GM18519 (cell line): Measurements from ENCODE around the gene AEBP2.
A peak's percentile ranks its signal among the peaks of the same experiment; 100 is the strongest.
"Not testable (repeated sequence)": the region's sequence is repeated elsewhere in the genome, so short reads cannot be mapped to it uniquely, and the experiment has no call there.

Experiments
- ATAC-seq: cut with Tn5 transposase; IDR thresholded peaks from one replicate; pipeline ENCODE4 v1.9.1; 2021; ENCODE audit warnings: mild to moderate bottlenecking, moderate library complexity; ENCODE audit not compliant: unreplicated experiment, low FRiP score

The AEBP2 gene

DNA sequence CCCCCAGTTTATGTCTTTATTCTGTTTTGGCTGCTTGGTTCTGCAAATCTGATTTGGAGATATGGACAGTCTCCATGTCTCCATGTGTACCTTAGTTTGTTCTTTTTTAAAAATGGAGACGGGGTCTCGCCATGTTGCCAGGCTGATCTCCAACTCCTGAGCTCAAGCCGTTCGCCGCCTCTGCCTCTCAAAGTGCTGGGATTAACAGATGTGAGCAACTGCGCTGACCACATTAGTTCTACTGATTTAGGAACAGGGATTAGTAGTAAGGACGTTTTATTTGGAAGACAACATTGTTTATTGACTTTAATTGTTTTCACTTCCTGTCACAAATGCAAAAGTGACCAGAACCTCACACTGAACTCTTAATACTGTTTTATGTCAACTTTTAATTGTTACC, 14.7 kb downstream of the AEBP2 start:
- ATAC-seq: no peak

DNA sequence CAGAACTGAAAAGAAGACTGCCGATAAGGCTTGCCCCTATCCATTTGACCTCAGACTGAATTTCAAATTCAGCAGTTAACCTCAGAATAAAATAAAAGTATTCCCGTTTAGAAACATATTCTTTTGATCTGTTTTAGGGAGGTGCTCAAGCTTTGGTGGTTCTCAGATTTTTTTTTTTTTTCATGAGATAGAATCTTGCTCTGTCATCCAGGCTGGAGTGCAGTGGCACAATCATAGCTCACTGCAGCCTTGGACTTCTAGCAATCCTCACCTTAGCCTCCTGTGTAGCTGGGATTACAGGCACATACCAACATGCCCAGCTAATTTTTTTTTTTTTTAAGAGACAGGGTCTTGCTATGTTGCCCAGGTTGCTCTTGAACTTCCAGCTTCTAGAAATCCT, 15.5 kb downstream of the AEBP2 start:
- ATAC-seq: no peak

DNA sequence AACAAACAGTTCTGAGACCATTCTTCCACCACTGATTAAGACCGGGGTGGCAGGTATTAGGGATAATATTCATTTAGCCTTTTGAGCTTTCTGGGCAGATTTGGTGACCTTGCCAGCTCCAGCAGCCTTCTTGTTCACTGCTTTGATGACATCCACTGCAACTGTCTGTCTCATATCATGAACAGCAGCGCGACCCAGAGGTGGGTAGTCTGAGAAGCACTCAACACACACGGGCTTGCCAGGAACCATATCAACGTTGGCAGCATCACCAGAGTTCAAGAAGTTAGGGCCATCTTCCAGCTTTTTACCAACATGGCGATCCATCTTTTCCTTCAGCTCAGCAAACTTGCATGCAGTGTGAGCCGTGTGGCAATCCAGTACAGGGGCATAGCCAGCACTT, 16.9 kb downstream of the AEBP2 start:
- no peak for ATAC-seq

DNA sequence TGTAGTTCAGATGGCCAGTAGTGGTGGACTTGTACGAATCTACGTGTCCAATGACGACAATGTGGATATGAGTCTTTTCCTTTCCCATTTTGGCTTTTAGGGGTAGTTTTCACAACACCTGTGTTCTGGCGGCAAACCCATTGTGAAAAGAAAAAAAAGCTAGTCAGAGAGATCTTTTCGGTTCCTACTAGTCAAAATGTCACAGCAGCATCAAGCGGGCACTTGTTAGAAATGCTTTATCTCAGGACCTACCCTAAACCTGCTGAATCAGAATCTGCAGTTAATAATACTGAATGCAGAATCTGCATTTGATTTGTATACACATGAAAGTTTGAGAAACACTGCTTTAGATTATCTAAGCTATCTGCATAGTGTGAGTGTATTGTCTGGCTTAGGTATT, 18.3 kb downstream of the AEBP2 start:
- ATAC-seq: no peak

DNA sequence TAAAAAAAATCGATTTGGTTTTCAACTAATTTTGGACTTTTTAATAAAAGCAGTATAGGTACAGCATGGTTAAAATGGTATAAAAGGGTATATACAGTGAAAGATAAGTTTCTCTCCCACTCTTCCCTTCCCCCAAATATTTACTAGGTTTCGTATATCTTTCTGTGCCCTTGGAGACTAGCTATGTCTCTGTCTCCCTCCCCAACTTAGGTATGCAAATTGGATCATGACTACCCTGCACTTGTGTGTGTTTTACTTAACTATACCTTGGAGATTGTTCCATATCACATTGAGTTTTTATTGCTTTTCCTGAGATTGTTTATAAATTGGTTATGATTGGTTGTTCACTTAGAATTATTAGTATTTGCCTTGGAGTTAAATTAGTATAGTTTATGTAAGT, 19.4 kb downstream of the AEBP2 start:
- ATAC-seq: no peak

DNA sequence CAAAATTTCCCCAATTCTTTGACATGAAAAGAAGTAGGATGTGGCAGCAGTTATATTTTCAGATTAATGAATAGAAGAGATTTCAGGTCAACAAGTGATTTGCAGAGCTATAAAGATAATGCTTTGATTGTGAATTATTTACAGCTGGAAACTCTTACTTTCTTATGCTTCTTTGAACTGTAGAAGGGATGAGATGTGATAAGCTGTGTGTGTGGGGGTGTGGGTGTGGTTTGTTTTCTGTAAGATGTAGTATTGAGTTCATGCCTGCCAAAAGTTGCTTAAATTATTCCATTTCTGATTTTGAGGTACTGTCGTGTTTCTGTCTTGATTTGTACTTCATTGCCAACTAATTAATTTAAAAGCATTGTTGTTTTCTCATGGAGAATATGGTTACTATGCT, 22.7 kb downstream of the AEBP2 start:
- ATAC-seq: no peak

DNA sequence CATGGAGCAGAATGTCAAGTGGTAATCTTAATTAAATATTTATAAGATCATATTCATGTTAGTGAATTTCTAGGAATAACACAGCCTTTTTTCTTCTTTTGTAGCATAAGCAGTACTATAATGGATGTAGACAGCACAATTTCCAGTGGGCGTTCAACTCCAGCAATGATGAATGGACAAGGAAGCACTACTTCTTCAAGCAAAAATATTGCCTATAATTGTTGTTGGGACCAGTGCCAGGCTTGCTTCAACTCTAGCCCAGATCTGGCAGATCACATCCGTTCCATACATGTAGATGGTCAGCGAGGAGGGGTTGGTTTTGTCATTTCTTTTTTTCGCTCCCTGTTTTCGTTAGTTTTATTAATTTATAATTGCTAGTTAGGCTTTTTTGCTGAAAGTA, 23.1 kb downstream of the AEBP2 start:
- no peak for ATAC-seq

DNA sequence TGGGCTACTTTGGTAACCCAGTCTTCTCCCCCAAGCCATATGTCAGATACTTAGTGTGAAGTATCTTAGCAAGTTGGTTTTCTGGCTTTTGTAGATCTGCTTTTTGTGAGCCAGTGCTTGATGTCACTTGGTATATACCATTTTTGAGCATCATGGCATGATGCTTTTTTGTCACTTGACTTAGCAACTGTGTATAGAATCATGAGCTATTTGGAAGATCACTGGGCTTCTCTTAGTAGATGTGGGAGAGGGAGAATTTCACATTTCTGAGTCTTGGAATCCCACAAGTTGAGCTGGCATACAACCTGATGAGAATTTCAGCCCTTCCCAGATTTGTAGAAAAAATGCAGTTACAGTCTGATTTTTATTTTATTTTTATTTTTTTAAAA, 24.9 kb downstream of the AEBP2 start:
- no peak for ATAC-seq

DNA sequence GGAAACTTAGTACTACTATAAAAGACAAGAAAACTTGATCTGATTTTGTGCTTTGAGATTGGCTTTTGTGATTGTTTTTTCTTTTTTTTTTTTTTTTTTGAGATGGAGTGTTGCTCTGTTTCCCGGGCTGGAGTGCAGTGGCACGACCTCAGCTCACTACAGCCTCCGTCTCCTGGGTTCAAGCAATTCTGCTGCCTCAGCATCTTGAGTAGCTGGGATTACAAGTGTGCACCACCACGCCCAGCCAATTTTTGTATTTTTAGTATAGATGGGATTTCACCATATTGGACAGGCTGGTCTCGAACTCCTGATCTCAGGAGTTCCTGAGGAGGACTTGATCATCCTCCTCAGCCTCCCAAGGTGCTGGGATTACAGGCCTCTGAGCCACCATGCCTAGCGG, 26.4 kb downstream of the AEBP2 start:
- ATAC-seq: no peak

DNA sequence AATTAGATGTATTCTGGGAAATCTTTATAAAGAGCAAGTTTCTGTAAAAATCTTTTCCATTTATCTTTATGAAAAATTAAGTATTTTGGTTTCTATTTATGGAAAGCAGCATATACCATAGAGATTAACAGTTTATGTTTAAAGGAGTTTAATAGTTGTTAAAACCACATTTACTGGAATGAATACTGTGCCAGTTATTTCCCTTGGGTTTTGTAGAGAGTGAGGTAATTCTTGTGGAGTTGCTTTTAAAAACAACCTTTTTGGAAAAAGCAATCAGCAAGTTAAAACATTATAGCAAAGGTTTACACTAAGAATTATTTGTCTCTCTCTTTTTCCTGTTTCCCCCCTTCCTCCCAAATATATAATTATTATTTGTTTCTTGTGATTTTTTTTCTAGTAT, 34.9 kb downstream of the AEBP2 start:
- ATAC-seq: no peak

DNA sequence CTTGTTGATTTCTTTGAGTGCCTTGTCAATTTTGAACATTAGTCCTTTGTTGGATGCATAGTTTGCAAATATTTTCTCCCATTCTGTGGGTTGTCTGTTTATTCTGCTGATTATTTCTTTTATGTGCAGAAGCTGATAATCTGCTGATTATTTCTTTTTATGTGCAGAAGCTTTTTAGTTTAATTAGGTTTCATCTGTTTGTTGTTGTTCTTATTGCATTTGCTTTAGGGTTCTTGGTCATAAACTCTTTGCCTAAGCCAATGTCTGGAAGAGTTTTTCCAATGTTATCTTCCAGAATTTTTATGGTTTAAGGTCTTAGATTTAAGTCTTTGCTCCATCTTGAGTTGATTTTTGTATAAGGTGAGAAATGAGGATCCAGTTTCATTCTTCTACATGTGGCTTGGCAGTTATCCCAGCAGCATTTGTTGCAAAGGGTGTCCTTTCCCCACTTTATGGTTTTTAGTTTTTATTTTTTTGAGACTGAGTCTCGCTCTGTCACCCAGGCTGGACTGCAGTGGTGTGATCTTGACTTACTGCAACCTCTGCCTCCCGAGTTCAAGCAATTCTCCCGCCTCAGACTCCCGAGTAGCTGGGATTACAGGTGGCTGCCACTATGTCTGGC, 36.7 kb downstream of the AEBP2 start:
- not testable (repeated sequence) for ATAC-seq

DNA sequence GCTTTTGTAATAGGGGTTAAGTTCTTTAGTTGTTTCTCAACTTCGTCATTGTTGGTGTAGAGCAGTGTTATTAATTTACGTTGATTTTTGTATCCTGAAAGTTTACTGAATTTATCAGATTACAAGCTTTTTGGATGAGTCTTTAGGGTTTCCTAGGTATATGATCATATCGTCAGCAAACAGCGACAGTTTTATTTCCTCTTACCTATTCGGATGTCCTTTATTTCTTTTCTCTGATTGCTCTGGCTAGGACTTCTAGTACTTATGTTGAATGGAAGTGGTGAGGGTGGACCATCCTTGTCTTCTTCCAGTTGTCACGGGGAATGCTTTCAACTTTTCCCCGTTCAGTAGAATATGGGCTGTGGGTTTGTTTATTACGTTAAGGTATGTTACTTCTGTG, 37.8 kb downstream of the AEBP2 start:
- no peak for ATAC-seq

DNA sequence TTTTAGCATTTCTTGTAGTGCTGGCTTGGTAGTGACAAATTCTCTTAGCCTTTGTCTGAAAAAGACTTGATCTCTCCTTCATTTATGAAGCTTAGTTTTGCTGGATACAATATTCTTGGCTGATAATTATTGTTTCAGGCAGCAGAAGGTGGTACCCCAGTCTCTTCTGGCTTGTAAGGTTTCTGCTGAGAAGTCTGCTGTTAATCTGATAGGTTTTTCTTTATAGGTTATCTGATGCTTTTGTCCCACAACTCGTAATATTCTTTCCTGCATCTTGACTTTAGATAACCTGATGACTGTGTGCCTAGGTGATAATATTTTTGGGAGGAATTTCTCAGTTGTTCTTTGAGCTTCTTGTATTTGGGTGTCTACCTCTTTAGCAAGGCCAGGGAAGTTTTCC, 41.2 kb downstream of the AEBP2 start:
- no peak for ATAC-seq

DNA sequence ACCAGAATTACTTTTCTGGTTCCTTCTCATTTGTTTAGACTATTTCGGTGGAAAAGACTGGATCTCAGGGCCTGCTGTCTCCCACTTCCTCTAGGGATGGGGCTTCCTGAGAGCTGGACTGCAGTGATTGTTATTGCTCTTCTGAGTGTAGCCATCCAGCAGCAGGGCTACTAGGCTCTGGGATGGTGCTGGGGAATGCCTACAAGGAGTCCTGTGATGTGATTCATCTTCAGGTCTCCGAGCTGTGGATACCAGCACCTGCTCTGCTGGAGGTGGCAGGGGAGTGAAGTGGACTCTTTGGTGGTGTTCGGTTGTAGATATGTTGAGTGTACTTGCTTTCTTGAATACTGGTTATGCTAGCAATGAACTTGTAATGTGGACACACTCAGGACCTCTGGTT, 42.7 kb downstream of the AEBP2 start:
- no peak for ATAC-seq

DNA sequence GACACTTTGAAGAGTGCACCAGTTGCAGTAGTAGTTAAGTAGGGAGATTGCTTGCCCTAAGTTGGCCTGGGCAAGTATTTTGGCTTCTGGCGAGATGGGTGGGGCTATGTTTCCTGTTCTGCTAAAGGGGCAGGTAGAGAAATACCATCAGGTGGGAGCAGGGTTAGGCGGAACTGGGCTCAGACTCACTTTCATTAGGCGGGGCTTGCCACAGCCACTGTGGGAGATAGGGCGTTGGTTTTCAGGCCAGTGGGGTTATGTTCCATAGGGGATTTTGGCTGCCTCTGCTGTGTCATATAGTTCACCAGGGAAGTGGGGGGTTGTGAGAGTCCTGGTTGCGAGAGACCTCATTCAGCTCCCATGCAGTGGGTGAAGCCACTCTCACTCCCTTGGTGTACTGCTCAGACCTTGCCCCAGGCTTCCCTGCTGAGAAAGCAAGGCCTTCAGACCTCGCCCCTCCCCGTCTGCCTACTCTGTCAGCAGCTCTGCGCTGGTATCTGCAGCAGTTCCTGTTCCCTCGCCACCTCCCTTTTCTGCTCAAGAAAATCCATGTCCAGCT, 43.3 kb downstream of the AEBP2 start:
- peak; percentile 82 for ATAC-seq

DNA sequence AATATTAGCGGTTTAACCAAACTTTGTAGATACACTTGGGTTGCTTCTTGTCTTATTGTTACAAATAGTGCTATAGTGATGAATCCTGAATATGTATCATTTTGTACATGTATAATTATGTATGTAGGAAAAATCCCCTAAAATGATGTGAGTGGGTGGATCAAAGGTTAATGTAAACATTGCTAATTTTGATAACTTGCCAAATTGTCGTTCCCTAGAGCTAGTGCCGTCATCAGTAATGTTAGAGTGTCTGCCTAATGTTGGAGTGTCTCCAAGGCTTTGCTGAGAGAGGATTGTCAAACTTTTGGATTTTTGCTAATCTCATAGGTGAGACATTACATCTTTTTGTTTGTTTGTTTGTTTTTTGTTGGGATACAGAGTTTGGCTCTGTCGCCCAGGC, 44.4 kb downstream of the AEBP2 start:
- no peak for ATAC-seq

DNA sequence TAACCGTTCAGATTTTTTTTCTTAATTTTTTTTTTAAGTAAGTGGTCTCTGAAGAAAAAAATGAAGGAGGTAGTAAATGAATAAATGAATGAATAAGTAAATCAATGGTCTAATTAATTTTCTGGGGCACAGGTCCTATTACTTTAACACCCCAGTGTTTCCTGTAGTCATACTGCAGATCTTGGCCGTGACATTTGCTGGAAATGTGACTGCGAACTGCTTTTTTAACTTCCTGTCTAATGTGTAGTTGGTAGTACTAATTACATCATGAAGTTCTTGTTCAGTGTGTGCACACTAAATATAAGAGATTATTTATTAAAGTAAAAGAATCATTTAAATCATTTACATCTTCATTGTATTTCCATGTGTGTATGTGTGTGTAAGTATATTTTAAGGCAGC, 45.4 kb downstream of the AEBP2 start:
- ATAC-seq: no peak

DNA sequence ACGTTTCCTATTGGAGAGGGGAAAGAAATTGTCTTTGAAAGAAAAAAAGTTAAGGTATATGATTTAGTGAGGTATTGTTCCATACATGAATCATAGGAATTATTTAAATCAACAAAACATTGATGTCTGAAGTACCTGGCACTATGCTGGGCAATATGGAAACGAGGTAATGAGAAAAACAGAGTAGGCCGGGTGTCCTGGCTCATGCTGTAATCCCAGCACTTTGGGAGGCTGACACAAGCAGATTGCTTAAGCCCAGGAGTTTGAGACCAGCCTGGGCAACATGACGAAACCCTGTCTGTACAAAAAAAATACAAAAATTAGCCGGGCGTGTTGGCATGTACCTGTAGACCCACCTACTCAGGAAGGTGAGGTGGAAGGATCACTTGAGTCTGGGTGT, 45.9 kb downstream of the AEBP2 start:
- no peak for ATAC-seq

DNA sequence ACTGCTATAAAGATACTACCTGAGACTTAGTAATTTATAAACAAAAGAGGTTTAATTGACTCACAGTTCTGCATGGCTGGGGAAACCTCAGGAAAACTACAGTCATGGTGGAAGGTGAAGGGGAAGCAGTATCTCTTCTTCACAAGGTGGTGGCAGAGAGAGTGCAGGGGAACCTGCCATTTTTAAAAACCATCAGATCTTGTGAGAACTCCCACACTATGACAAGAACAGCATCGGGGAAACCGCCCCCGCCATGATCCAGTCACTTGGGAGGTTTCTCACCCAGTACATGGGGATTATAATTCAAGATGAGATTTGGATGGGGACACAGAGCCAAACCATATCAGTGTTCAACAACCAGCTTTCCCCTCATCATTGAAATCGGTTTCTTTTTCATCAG, 49.9 kb downstream of the AEBP2 start:
- no peak for ATAC-seq

DNA sequence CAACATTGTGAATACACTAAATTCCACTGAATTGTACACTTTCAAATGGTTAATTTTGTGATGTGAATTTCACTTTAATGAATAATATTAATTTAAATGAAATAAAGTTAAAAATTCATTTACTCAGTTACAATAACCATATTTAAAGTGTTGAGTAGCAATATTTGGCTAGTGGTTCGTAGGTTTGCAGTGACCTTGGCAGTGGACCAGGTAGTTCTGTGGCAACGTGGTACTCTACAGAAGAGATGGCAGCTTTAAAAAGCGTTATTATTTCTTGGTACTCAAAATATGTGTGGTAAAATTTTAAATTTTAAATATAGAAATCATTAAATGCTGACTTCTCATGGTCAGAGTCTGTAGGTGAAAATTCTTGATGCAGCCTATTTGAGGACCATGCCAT, 51.6 kb downstream of the AEBP2 start:
- no peak for ATAC-seq

DNA sequence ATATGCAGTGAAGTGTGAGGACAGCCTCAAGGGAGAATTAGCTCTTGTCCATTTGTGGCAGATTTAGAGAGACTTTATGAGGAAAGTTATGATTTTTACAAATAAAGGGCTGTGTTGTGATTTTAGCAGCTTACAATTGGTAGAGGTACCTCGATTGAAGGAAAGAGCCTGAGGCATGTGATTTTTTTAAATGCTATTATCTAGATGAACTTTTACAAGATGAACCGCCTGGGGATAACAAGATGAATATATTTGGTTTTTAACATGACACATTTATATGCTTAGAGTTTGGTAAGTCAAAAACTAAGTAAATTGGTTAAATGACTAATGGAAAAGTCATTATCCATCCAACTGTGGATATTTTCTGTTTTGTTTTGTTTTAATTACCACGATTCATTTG, 52.6 kb downstream of the AEBP2 start:
- ATAC-seq: no peak

DNA sequence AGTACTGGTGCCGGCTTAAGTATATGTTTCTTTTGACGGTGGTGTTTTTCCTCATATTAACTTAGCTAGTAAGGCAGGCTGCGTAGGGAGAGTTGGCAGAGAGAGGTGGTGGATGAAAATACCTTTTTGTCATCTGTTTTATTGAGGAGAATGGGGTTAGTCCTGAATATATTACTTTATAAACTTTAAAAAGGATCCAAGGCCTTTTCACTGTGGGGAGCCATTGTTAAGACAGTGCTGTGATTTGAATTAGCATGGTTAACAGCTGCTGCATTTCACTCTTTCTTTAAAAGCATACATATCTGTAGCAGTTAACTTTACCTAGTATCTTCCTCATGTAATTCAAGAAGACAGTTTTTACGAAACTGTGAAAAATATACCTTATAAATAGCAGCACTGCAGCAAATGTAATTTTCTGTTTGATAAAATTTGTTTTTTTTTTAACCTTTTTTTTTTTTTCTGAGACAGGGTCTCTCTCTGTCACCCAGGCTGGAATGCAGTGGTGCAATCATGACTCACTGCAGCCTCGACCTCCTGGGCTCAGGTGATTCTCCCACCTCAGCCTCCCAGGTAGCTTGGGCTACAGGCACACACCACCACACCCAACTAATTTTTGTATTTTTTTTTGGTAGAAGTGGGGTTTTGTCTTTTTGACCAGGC, 57.1 kb downstream of the AEBP2 start:
- ATAC-seq: no peak
